ENCODE results near the gene DAAM2. TPM values are rescaled to one million over a fixed set of nuclear protein-coding genes. Genes with fewer than 3 reads are reported as not detected.

DAAM2 gene
- total RNA-seq, 6 donors from 2014 or later = 21.0 to 81.7 (median 31.9) TPM

- TF ChIP-seq POLR2A (IDR thresholded peaks at IDR 0.05) (no peak), POLR2AphosphoS5 (IDR thresholded peaks at IDR 0.05) (no peak), CTCF (IDR thresholded peaks at IDR 0.05) (no peak), EP300 (IDR thresholded peaks at IDR 0.05) (no peak)
- no peaks in the 10 kb centered on the region for H3K36me3 ChIP-seq
- DNase-seq (no peak), ATAC-seq (ENCODE audit: low FRiP score in 2 of 2) (no peak)
- WGBS, 2 donors = 64 to 65% methylated on average over 1 of the region's 1 CpG
- peaks cover 3 to 13% (median 8%) of the 10 kb centered on the region in 4 donors for H3K4me1 ChIP-seq
- H3K27ac ChIP-seq = no peak overlapping the region
- no peaks in the 10 kb centered on the region for H3K9me3 ChIP-seq
- no peak overlapping the region for H3K4me3 ChIP-seq
- no peaks in the 10 kb centered on the region for H3K27me3 ChIP-seq
These were observed 5.5 kb upstream of the DAAM2 start for GRCh38 chr6:39786649-39787048.

GRCh38 chr6:39787322-39787721 is 4.9 kb upstream of the DAAM2 start:
- WGBS, 2 donors = 84 to 88% methylated on average over 8 of the region's 8 CpGs
- no peak for TF ChIP-seq POLR2A (IDR thresholded peaks at IDR 0.05)
- TF ChIP-seq EP300 (IDR thresholded peaks at IDR 0.05) = no peak
- TF ChIP-seq POLR2AphosphoS5 (IDR thresholded peaks at IDR 0.05) = no peak
- no peak for TF ChIP-seq CTCF (IDR thresholded peaks at IDR 0.05)

GRCh38 chr6:39790772-39791171 is 1.4 kb upstream of the DAAM2 start:
- no peaks in the 10 kb centered on the region for H3K36me3 ChIP-seq
- peak; percentile 3 to 44 for ATAC-seq (ENCODE audit: low FRiP score in 2 of 2)
- DNase-seq = peak; percentile 13 to 51
- no peak overlapping the region for H3K4me3 ChIP-seq
- no peak overlapping the region for H3K27ac ChIP-seq
- 41 to 57% methylated on average over 5 of the region's 5 CpGs for WGBS, 2 donors
- H3K4me1 ChIP-seq = peaks cover 9 to 31% (median 16%) of the 10 kb centered on the region in 4 donors
- no peaks in the 10 kb centered on the region for H3K9me3 ChIP-seq
- no peak for TF ChIP-seq EP300 (IDR thresholded peaks at IDR 0.05)
- peaks cover 0 to 7% (median 0%) of the 10 kb centered on the region in 4 donors for H3K27me3 ChIP-seq

More at GRCh38 chr6:39787322-39787721, 4.9 kb upstream of the DAAM2 start:
- no peak overlapping the region for H3K27ac ChIP-seq
- peaks cover 8 to 18% (median 12%) of the 10 kb centered on the region in 4 donors for H3K4me1 ChIP-seq
- no peaks in the 10 kb centered on the region for H3K36me3 ChIP-seq
- no peak overlapping the region for H3K4me3 ChIP-seq
- ATAC-seq (ENCODE audit: low FRiP score in 2 of 2) (no peak), DNase-seq (peak in 1 of 2 donors; percentile 28)
- no peaks in the 10 kb centered on the region for H3K9me3 ChIP-seq
- peaks cover 0 to 6% (median 0%) of the 10 kb centered on the region in 4 donors for H3K27me3 ChIP-seq

- H3K9me3 ChIP-seq = no peaks in the 10 kb centered on the region
- no peaks in the 10 kb centered on the region for H3K36me3 ChIP-seq
- peak in 1 of 2 donors; percentile 42 for ATAC-seq (ENCODE audit: low FRiP score in 2 of 2)
- H3K27me3 ChIP-seq = peaks cover 0 to 7% (median 0%) of the 10 kb centered on the region in 4 donors
- H3K27ac ChIP-seq = peak overlapping the region in 1 of 4 donors; percentile 79
- WGBS, 2 donors = 16 to 25% methylated on average over 1 of the region's 1 CpG
- H3K4me3 ChIP-seq = no peak overlapping the region
- H3K4me1 ChIP-seq = peaks cover 9 to 31% (median 18%) of the 10 kb centered on the region in 4 donors
- DNase-seq = peak in 1 of 2 donors; percentile 38
- TF ChIP-seq CTCF (IDR thresholded peaks at IDR 0.05) (peak in 2 of 6 experiments; percentile 2 to 5), POLR2AphosphoS5 (IDR thresholded peaks at IDR 0.05) (no peak)
These were observed 865 bp upstream of the DAAM2 start for GRCh38 chr6:39791311-39791710.

GRCh38 chr6:39792540-39793450 is 619 bp downstream of the DAAM2 start:
- Histone ChIP-seq H3K9me3 (no peaks in the 10 kb centered on the region), H3K4me1 (peaks cover 9 to 31% (median 18%) of the 10 kb centered on the region in 4 donors), H3K27me3 (peaks cover 0 to 7% (median 0%) of the 10 kb centered on the region in 4 donors), H3K27ac (peak overlapping the region; percentile 61 to 79 (median 69)), H3K36me3 (no peaks in the 10 kb centered on the region), H3K4me3 (peak overlapping the region; percentile 55 to 72 (median 58))
- ATAC-seq (ENCODE audit: low FRiP score in 2 of 2) = peak in 1 of 2 donors; percentile 9
- peak in 1 of 2 donors; percentile 66 for DNase-seq
- 10 to 14% methylated on average over 24 to 29 of the region's 29 CpGs for WGBS, 2 donors
- TF ChIP-seq POLR2A (IDR thresholded peaks at IDR 0.05) = no peak
- TF ChIP-seq CTCF (IDR thresholded peaks at IDR 0.05) = no peak
- TF ChIP-seq POLR2AphosphoS5 (IDR thresholded peaks at IDR 0.05) = no peak
- no peak for TF ChIP-seq EP300 (IDR thresholded peaks at IDR 0.05)
